Lung (tissue), 12 donors: ENCODE data around the gene VCPKMT. TPM values are rescaled to one million over a fixed set of nuclear protein-coding genes. Genes with fewer than 3 reads are reported as not detected.

Source experiments
- ATAC-seq: fragments of 200-7000 bp; cut with Tn5 transposase; one replicate; pipeline ENCODE4 v1.9.1; 2020; ENCODE audit warnings: moderate number of reproducible peaks; ENCODE audit not compliant: insufficient read depth, low FRiP score
- DNase-seq, 3 donors: peaks; one replicate each; pipeline ENCODE4 v3.0.0-alpha.2; 2013 to 2017
- H3K27ac ChIP-seq, 2 donors: one replicate each; pipeline ENCODE4 v1.5.1; 2013; ENCODE audit warnings: mild to moderate bottlenecking in 2 of 2, moderate library complexity in 2 of 2, control low read depth in 1 of 2, inconsistent platforms in 1 of 2, low read depth in 1 of 2, low read length in 1 of 2
- H3K27me3 ChIP-seq, 3 donors: one replicate each; pipeline ENCODE4 v1.5.1; 2013; ENCODE audit warnings: low read length in 2 of 3; ENCODE audit not compliant: control insufficient read depth in 3 of 3, insufficient read depth in 3 of 3
- H3K36me3 ChIP-seq, 4 donors: one replicate each; pipeline ENCODE4 v1.5.1; 2013; ENCODE audit warnings: low read length in 4 of 4, mild to moderate bottlenecking in 1 of 4, moderate library complexity in 1 of 4; ENCODE audit not compliant: control insufficient read depth in 4 of 4, insufficient read depth in 4 of 4
- H3K4me1 ChIP-seq, 5 donors: one replicate each; pipeline ENCODE4 v1.5.1; 2013; ENCODE audit warnings: low read length in 5 of 5, mild to moderate bottlenecking in 2 of 5, moderate library complexity in 1 of 5; ENCODE audit not compliant: control insufficient read depth in 5 of 5, insufficient read depth in 5 of 5
- H3K4me3 ChIP-seq: one replicate; pipeline ENCODE4 v1.5.1; 2013; ENCODE audit warnings: mild to moderate bottlenecking, control low read depth, moderate library complexity
- H3K9ac ChIP-seq, 2 donors: one replicate each; pipeline ENCODE4 v1.5.1; 2013; ENCODE audit warnings: low read length in 2 of 2, control low read depth in 1 of 2; ENCODE audit not compliant: insufficient read depth in 1 of 2
- H3K9me3 ChIP-seq, 4 donors: one replicate each; pipeline ENCODE4 v1.5.1; 2013; ENCODE audit warnings: low read length in 3 of 4, mild to moderate bottlenecking in 1 of 4, moderate library complexity in 1 of 4; ENCODE audit not compliant: control insufficient read depth in 4 of 4, insufficient read depth in 3 of 4
- CTCF ChIP-seq: IDR thresholded peaks from 2 replicates; pipeline ENCODE4 v1.5.1; 2012; ENCODE audit warnings: mild to moderate bottlenecking; ENCODE audit errors: control extremely low read depth, extremely low read depth
- WGBS, 2 donors: extraction: QIAGEN DNeasy Blood & Tissue Kit; methylation state at CpG; one replicate each; pipeline ENCODE4 v1.1.7; 2013; 5-methylcytosine and 5-hydroxymethylcytosine counted together
- polyA plus RNA-seq, 2 donors: library from polyadenylated mRNA; stranded (reverse); fragments of 200-250 nt; gene quantifications; one replicate each; pipeline ENCODE4 v1.2.1, GENCODE V29; 2013
- total RNA-seq, 2 donors: library from RNA; depleted of rRNA in 1 of 2; stranded (reverse); fragments of >200 nt in 1 of 2; gene quantifications; one replicate each; pipeline ENCODE4 v1.2.1, GENCODE V29; 2014 to 2021
- donor health status: control.
- donor health status: control.
- donor health status: Bipolar disorder and iron deficiency.
- donor health status: healthy.
- donor health status: DM: yes; HTN: yes; CAD: no.

VCPKMT gene
- total and polyA plus RNA-seq, 4 donors: 5.9 to 17.6 (median 7.7) TPM

DNA sequence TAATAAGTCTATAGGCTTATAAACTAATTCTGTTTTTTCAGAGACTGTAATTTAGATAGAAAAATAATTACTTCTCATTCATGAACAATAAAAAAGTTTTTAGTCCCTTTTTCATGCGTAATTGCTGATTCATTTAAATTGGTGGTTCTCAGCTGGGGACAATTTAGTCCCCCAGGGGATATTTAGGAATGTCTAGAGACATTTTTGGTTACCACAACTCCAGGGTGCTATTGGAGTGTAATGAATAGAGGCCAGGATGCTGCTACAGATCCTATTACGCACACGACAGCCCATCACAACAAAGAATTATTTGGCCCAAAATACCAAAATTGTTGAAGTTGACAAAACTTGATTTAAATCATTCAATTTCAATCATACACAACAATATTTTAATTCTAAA is 22.8 kb upstream of the VCPKMT start:
- H3K36me3 ChIP-seq: peaks cover 0 to 4% (median 3%) of the 10 kb centered on the region in 4 donors
- no peak for TF ChIP-seq CTCF
- H3K27me3 ChIP-seq: no peaks in the 10 kb centered on the region
- no peak overlapping the region for H3K9ac ChIP-seq
- no peak overlapping the region for H3K27ac ChIP-seq
- WGBS, 2 donors: 97% methylated on average over 3 of the region's 3 CpGs
- no peak overlapping the region for H3K4me3 ChIP-seq
- no peaks in the 10 kb centered on the region for H3K9me3 ChIP-seq
- ATAC-seq (no peak), DNase-seq (no peak)
- no peaks in the 10 kb centered on the region for H3K4me1 ChIP-seq

- H3K9me3 ChIP-seq: no peaks in the 10 kb centered on the region
- H3K36me3 ChIP-seq: peaks cover 8 to 32% (median 18%) of the 10 kb centered on the region in 4 donors
- DNase-seq (no peak), ATAC-seq (no peak)
- no peaks in the 10 kb centered on the region for H3K27me3 ChIP-seq
- WGBS, 2 donors: 96 to 99% methylated on average over 2 of the region's 2 CpGs
- TF ChIP-seq CTCF: no peak
- H3K4me3 ChIP-seq: no peak overlapping the region
- no peak overlapping the region for H3K27ac ChIP-seq
- H3K9ac ChIP-seq: no peak overlapping the region
- H3K4me1 ChIP-seq: no peaks in the 10 kb centered on the region
These were observed 11.4 kb upstream of the VCPKMT start for GRCh38 chr14:50127802-50128201.

DNA sequence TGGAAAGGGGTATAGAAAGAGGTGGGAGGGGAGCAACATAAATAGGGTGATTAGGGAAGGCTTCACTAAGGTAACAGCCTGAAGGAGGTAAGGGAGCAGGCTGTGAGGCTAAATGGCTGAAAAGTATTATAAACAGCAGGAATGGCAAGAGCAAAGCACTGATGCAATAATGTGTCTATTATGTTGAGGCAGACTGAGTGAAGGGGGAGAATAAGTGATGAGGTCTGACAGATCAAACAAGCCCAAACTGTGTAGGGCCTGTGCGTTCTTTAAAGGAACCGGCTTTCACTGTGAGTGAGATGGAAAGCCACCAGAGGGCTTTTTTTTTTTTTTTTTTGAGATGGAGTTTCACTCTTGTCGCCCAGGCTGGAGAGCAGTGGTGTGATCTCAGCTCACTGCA is 6.7 kb upstream of the VCPKMT start:
- DNase-seq: no peak
- ATAC-seq: no peak
- no peak for TF ChIP-seq CTCF
- Histone ChIP-seq H3K4me3 (no peak overlapping the region), H3K36me3 (peaks cover 7 to 28% (median 11%) of the 10 kb centered on the region in 4 donors), H3K9ac (no peak overlapping the region), H3K9me3 (no peaks in the 10 kb centered on the region), H3K4me1 (no peaks in the 10 kb centered on the region), H3K27me3 (no peaks in the 10 kb centered on the region), H3K27ac (no peak overlapping the region)
- 93 to 96% methylated on average over 3 of the region's 3 CpGs for WGBS, 2 donors

DNA sequence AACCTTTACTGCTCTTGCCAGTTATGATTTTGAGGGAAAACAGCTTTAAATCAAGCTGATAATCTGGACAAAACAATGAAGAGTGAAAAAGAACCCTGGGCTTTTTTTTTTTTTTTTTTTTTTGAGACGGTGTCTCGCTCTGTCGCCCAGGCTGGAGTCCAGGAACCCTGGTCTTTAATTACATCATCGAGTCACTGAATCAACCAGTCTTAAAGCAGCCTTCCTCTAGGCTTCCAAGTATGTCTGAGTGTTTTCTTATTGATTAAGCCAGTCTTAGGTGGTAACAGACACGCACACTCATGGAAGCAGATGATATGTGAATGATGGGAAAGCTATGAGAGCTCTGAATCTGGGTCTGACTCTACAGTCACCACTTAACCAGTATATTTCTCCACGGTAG is 5.9 kb upstream of the VCPKMT start:
- ATAC-seq (no peak), DNase-seq (no peak)
- TF ChIP-seq CTCF: no peak
- Histone ChIP-seq H3K4me3 (no peak overlapping the region), H3K27ac (no peak overlapping the region), H3K27me3 (no peaks in the 10 kb centered on the region), H3K36me3 (peaks cover 7 to 27% (median 11%) of the 10 kb centered on the region in 4 donors), H3K9me3 (no peaks in the 10 kb centered on the region), H3K9ac (no peak overlapping the region), H3K4me1 (peaks cover 0 to 5% (median 0%) of the 10 kb centered on the region in 5 donors)
- 95 to 96% methylated on average over 6 of the region's 6 CpGs for WGBS, 2 donors
